Measurements from ENCODE around the gene NXPH3.

DNA sequence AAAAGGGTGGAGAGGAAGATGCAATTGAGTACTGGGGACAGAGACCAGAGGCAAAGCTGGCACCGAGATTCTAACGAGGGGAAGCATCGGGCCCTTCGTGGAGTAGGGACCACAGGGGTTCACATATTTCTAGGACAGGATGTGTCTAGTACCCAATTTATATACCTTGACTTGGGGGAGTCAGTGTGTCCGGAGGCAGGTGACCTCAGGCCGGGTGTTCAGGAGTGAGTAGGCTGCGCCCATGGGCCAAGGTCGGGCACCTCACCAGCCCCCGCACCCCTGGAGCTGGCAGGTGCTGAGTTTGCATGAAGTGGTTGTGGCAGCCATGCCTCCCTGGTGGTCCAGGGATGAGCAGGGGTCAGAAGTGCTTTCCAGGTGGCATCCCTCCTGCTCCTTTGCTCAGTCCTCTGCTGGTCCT is 8.6 kb upstream of the NXPH3 start:
- TF ChIP-seq HDAC2 (IDR thresholded peaks at IDR 0.05) (no peak), SIN3A (IDR thresholded peaks at IDR 0.05; ENCODE audit: low read depth, low read length) (no peak), HDGF (IDR thresholded peaks at IDR 0.05) (no peak), POLR2AphosphoS5 (IDR thresholded peaks at IDR 0.05; ENCODE audit: low read length) (no peak), MTA2 (IDR thresholded peaks at IDR 0.05; ENCODE audit: low read depth) (no peak)
- TF ChIP-seq, protein P1, sequence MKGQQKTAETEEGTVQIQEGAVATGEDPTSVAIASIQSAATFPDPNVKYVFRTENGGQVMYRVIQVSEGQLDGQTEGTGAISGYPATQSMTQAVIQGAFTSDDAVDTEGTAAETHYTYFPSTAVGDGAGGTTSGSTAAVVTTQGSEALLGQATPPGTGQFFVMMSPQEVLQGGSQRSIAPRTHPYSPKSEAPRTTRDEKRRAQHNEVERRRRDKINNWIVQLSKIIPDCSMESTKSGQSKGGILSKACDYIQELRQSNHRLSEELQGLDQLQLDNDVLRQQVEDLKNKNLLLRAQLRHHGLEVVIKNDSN (IDR thresholded peaks at IDR 0.05; ENCODE audit: borderline replicate concordance, extremely low read length, insufficient read depth, low read depth, low read length), result no peak
- TF ChIP-seq, protein P2, sequence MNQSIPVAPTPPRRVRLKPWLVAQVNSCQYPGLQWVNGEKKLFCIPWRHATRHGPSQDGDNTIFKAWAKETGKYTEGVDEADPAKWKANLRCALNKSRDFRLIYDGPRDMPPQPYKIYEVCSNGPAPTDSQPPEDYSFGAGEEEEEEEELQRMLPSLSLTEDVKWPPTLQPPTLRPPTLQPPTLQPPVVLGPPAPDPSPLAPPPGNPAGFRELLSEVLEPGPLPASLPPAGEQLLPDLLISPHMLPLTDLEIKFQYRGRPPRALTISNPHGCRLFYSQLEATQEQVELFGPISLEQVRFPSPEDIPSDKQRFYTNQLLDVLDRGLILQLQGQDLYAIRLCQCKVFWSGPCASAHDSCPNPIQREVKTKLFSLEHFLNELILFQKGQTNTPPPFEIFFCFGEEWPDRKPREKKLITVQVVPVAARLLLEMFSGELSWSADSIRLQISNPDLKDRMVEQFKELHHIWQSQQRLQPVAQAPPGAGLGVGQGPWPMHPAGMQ (IDR thresholded peaks at IDR 0.05; ENCODE audit: borderline replicate concordance), result no peak
- TF ChIP-seq, protein P3, sequence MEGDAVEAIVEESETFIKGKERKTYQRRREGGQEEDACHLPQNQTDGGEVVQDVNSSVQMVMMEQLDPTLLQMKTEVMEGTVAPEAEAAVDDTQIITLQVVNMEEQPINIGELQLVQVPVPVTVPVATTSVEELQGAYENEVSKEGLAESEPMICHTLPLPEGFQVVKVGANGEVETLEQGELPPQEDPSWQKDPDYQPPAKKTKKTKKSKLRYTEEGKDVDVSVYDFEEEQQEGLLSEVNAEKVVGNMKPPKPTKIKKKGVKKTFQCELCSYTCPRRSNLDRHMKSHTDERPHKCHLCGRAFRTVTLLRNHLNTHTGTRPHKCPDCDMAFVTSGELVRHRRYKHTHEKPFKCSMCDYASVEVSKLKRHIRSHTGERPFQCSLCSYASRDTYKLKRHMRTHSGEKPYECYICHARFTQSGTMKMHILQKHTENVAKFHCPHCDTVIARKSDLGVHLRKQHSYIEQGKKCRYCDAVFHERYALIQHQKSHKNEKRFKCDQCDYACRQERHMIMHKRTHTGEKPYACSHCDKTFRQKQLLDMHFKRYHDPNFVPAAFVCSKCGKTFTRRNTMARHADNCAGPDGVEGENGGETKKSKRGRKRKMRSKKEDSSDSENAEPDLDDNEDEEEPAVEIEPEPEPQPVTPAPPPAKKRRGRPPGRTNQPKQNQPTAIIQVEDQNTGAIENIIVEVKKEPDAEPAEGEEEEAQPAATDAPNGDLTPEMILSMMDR (IDR thresholded peaks at IDR 0.05 in 2 of 3, conservative IDR thresholded peaks at IDR 0.05 in 1 of 3; ENCODE audit: control insufficient read depth in 2 of 3, extremely low read depth in 1 of 3, insufficient read depth in 1 of 3, low read depth in 3 of 3, low read length in 3 of 3), result no peak
- TF ChIP-seq, protein P4, sequence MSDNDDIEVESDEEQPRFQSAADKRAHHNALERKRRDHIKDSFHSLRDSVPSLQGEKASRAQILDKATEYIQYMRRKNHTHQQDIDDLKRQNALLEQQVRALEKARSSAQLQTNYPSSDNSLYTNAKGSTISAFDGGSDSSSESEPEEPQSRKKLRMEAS (IDR thresholded peaks at IDR 0.05; ENCODE audit: low read depth, low read length), result no peak
- TF ChIP-seq, protein P5, sequence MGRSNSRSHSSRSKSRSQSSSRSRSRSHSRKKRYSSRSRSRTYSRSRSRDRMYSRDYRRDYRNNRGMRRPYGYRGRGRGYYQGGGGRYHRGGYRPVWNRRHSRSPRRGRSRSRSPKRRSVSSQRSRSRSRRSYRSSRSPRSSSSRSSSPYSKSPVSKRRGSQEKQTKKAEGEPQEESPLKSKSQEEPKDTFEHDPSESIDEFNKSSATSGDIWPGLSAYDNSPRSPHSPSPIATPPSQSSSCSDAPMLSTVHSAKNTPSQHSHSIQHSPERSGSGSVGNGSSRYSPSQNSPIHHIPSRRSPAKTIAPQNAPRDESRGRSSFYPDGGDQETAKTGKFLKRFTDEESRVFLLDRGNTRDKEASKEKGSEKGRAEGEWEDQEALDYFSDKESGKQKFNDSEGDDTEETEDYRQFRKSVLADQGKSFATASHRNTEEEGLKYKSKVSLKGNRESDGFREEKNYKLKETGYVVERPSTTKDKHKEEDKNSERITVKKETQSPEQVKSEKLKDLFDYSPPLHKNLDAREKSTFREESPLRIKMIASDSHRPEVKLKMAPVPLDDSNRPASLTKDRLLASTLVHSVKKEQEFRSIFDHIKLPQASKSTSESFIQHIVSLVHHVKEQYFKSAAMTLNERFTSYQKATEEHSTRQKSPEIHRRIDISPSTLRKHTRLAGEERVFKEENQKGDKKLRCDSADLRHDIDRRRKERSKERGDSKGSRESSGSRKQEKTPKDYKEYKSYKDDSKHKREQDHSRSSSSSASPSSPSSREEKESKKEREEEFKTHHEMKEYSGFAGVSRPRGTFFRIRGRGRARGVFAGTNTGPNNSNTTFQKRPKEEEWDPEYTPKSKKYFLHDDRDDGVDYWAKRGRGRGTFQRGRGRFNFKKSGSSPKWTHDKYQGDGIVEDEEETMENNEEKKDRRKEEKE (IDR thresholded peaks at IDR 0.05), result no peak

Data from GM12878 (cell line).